ENCODE measurements around the gene TICRR. TPM values are rescaled to one million over a fixed set of nuclear protein-coding genes. Genes with fewer than 3 reads are reported as not detected.
"Not testable (repeated sequence)": the region's sequence is repeated elsewhere in the genome, so short reads cannot be mapped to it uniquely, and the experiment has no call there.

The TICRR gene
- total and polyA plus RNA-seq, 4 donors: under 0.01 to 7.3 (median 0.15) TPM

GRCh38 chr15:89577776-89578115 is 2.5 kb downstream of the TICRR start:
- no peak for TF ChIP-seq FOXA1 (IDR thresholded peaks at IDR 0.05)
- Histone ChIP-seq H3K9ac (ENCODE audit: low read depth in 1 of 2, low read length in 2 of 2) (no peak overlapping the region), H3K36me3 (ENCODE audit: control insufficient read depth in 4 of 4, insufficient read depth in 3 of 4, low read depth in 1 of 4, low read length in 3 of 4) (no peaks in the 10 kb centered on the region), H3K27me3 (ENCODE audit: control insufficient read depth in 4 of 4, insufficient read depth in 4 of 4, low read length in 3 of 4) (no peaks in the 10 kb centered on the region), H3K4me3 (ENCODE audit: low read depth in 1 of 3, low read length in 3 of 3) (no peak overlapping the region), H3K9me3 (ENCODE audit: control insufficient read depth in 4 of 4, low read length in 3 of 4) (no peaks in the 10 kb centered on the region), H3K27ac (ENCODE audit: low read depth in 1 of 2, low read length in 2 of 2) (no peak overlapping the region), H3K4me1 (ENCODE audit: control insufficient read depth in 4 of 4, insufficient read depth in 4 of 4, low read length in 3 of 4) (peaks cover 1 to 13% (median 9%) of the 10 kb centered on the region in 4 donors)
- DNase-seq (ENCODE audit: low spot score): no peak
- WGBS: 88% methylated on average over 3 of the region's 3 CpGs

GRCh38 chr15:89578146-89578545 is 2.9 kb downstream of the TICRR start:
- H3K27ac ChIP-seq (ENCODE audit: low read depth in 1 of 2, low read length in 2 of 2): no peak overlapping the region
- H3K36me3 ChIP-seq (ENCODE audit: control insufficient read depth in 4 of 4, insufficient read depth in 3 of 4, low read depth in 1 of 4, low read length in 3 of 4): no peaks in the 10 kb centered on the region
- H3K4me3 ChIP-seq (ENCODE audit: low read depth in 1 of 3, low read length in 3 of 3): no peak overlapping the region
- H3K4me1 ChIP-seq (ENCODE audit: control insufficient read depth in 4 of 4, insufficient read depth in 4 of 4, low read length in 3 of 4): peaks cover 1 to 13% (median 9%) of the 10 kb centered on the region in 4 donors
- H3K27me3 ChIP-seq (ENCODE audit: control insufficient read depth in 4 of 4, insufficient read depth in 4 of 4, low read length in 3 of 4): no peaks in the 10 kb centered on the region
- no peak overlapping the region for H3K9ac ChIP-seq (ENCODE audit: low read depth in 1 of 2, low read length in 2 of 2)
- no peak for DNase-seq (ENCODE audit: low spot score)
- H3K9me3 ChIP-seq (ENCODE audit: control insufficient read depth in 4 of 4, low read length in 3 of 4): no peaks in the 10 kb centered on the region
- WGBS: 96% methylated on average over 2 of the region's 2 CpGs
- TF ChIP-seq MAX (IDR thresholded peaks at IDR 0.05) (no peak), JUND (IDR thresholded peaks at IDR 0.05) (no peak), CTCF (IDR thresholded peaks at IDR 0.05; ENCODE audit: low read depth, low read length, missing input control) (no peak), GABPA (IDR thresholded peaks at IDR 0.05 in 1 of 2, conservative IDR thresholded peaks at IDR 0.05 in 1 of 2) (no peak), HNF4G (IDR thresholded peaks at IDR 0.05) (no peak), RXRA (IDR thresholded peaks at IDR 0.05) (no peak), ZBTB33 (IDR thresholded peaks at IDR 0.05) (no peak), FOXA1 (IDR thresholded peaks at IDR 0.05) (no peak), TAF1 (conservative IDR thresholded peaks at IDR 0.05) (no peak), ATF3 (IDR thresholded peaks at IDR 0.05) (no peak)

- DNase-seq (ENCODE audit: low spot score); H3K9ac ChIP-seq (ENCODE audit: low read depth in 1 of 2, low read length in 2 of 2); H3K36me3 ChIP-seq (ENCODE audit: control insufficient read depth in 4 of 4, insufficient read depth in 3 of 4, low read depth in 1 of 4, low read length in 3 of 4); H3K4me1 ChIP-seq (ENCODE audit: control insufficient read depth in 4 of 4, insufficient read depth in 4 of 4, low read length in 3 of 4); H3K4me3 ChIP-seq (ENCODE audit: low read depth in 1 of 3, low read length in 3 of 3); H3K27me3 ChIP-seq (ENCODE audit: control insufficient read depth in 4 of 4, insufficient read depth in 4 of 4, low read length in 3 of 4); H3K27ac ChIP-seq (ENCODE audit: low read depth in 1 of 2, low read length in 2 of 2); H3K9me3 ChIP-seq (ENCODE audit: control insufficient read depth in 4 of 4, low read length in 3 of 4): not testable (repeated sequence)
- WGBS: 96% methylated on average over 2 of the region's 2 CpGs
Observed at GRCh38 chr15:89580747-89581146, 5.5 kb downstream of the TICRR start.

Data from liver (tissue), 9 donors.